Hypothalamus (tissue), 51 donors: ENCODE data around the gene LHX3.

ENCODE experiments used
- DNase-seq, 51 donors: peaks; one replicate each; lab custom pipeline; 2025; lab: John Stamatoyannopoulos, UW

LHX3 gene

DNA sequence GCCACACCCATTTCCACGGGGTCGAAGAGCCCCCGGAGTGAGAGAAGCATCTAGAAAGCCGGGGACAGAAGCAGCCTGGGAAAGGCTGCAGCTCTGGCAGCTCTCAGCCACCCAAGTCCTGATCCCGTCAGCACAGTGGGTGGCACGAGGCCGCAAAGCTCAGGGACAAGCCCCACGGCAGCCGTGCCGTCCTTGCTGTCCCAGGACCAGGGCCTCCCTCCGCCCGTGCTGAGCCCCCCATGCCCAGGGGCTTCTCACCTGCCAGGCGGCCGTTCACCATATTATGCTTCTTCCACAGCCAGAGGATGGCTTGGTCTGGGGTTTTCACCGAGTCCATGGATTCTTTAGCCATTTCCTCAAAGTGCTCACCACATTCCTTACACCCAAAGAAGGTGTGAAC, 6.1 kb upstream of the LHX3 start:
- DNase-seq, result no peak

DNA sequence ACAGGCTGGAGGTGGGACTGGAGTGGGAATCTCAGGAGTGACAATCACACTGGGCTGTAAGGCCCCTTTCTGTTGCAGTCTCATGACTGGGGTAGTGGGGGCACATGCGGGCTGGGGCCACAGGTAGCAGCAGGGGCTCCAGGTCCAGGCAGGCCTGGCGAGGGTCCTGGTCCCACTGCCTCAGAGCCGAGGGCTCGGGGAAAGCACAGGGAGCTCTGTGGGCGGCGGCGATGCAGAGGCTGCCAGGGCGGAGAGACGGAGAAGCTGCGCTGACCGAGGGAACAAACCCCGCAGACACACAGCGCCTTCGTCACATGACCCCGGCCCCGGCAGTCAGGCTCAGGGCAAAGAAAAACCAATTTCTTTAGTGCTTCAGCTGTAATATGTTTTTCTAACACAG, 5.3 kb upstream of the LHX3 start:
- no peak for DNase-seq

DNA sequence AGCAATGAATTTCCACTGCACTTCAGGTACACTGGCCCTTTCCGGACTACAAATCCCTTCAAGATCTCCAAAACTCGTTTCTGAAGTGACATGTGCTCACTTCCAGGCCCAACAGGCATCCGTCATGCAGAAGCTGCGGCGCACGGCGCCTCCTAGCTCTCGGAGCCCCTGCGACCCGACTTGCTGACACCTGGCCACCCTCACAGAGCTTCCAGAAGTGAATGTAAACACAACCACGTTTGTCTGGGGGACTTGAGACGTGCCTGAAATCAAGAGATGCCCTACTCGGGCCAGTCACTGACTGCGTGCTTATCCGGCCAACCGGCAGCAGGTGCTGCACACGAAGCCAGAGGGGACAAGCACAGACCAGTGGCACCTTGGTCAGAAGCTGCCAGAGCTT, 4.9 kb upstream of the LHX3 start:
- DNase-seq, result no peak

DNA sequence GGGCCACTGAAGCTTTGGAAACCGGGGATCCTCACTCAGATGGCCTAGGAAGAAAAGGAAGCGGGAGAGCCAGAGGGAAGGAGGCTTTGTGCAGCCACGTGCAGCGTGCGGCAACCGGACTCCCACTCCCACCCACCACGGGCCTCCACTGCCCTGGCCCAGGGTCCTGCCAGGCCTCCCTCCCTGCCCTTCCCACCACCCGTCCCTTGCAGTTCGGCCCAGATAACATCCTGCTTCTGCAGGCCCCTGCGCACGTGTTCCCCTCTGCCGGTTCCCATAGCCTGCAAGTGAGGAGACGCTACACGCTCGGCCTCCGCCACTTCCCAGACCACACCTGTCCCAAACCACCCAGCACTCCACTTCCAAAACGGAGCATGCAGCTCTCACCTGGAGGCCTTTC, 4.3 kb upstream of the LHX3 start:
- DNase-seq, result no peak

DNA sequence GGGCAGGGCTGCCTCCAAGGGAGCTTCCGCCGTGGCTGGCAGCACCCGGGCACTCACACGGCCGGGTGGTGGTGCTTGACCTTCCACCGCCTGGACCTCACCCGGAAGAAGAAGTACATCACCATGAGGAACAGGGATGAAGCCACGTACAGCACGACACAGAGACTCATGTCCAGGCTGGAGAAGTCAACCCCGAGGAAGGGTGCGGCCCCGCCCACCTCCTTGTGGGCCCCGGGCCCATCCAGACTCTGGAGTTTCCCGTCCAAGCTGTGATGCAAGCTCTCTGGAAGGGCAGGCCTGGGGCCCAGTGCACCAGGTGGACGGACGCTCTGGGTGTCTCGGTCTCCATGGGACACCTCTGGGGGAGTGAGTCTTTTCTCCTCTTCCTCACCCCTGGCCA, 3.7 kb upstream of the LHX3 start:
- DNase-seq, result no peak

DNA sequence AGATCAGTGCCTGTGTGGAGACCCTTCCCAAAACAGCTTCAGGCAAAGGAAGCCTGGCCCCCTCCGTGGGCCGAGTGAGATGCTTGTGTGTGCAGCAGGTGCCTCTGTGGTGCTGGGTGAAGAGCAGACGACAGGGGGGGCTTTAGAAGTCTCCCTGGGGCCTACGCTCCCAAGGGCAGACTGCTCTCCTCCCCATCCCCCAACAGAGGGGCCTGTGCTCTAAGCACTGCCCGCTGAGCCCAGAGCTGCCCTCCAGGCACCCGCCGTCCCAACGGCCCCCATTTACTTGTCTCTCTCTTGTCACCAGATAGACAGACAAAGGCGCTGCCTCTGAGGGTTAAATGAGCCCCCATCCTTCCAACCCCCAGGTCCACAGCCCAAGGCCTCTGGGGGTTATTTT, 2.7 kb upstream of the LHX3 start:
- DNase-seq, result no peak

DNA sequence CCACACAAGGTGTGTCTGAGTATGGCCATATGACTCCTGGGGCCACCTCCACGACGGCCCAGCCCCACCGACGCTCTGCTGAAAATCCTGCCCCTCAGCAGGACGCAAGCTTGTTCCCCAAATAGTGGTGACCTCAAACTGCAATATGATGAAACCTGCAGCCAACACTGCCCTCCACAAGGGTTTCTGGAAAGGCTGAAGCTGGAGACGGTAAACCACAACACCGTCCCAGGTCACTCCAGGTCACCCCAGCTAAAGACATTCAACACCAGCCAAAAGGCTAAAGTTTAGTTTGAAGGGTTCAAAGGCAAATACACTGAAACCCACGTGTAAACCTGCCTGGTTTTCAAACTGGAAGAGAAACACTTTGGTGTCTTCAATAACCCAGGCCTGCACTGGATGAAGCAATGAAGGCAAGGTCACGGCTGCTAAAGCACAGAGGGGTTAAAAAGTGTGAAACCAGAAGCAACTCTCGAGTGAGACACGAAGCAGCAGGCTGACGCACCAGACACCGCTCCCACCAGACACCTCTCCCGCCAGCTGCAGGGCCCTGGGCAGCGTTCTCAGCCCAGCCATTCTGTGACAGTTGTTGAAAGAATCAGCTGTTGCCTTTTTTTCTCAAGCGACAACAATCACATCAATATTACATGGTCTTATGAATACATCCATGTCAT, 1.8 kb upstream of the LHX3 start:
- DNase-seq, result no peak

DNA sequence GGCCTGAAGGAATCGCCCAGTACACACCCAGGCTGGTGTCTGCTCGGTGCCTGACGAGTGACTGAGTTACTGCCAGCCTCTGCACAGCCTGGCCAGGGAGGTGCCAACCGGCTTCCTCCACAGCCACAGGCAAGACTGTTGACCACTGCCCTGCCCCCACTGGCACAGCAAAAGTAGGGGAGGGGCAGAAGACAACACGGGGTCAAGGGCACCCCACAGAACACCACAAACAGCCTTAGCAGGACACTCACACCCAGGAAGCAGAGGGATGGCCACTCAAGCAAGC, 722 bp upstream of the LHX3 start:
- DNase-seq, result no peak

DNA sequence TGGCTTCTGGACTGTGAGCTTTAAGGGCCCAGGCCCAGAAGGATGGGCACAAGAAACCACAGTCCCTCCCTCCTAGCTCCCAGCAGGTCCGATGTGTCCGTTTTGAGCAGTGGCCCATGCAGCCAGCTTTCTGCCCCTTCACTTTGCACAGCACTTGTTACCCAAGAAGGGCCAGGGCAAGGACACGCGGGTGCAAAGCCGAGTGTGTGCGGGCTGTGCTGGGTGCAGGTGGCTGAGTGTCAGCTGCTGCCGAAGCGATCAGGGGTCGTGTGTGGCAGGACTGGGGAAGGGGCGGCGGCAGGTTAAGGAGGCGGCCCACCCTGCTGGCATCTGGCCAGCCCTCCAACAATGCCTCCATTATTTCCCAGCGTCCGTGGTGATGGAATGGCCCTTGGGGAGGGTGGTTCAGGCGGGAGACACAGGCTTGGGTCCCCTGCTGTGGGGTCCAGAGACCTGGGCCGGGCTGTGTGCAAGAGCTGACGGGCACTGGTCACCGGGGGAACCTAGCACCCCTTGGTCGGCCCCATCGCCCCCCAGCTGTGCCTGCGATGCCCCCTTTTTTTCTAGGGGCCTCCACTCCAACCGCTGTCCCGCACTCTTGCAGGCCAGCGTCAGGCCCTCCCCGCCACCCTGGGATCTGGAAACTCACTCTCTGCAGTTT, 653 bp downstream of the LHX3 start:
- DNase-seq, result no peak

DNA sequence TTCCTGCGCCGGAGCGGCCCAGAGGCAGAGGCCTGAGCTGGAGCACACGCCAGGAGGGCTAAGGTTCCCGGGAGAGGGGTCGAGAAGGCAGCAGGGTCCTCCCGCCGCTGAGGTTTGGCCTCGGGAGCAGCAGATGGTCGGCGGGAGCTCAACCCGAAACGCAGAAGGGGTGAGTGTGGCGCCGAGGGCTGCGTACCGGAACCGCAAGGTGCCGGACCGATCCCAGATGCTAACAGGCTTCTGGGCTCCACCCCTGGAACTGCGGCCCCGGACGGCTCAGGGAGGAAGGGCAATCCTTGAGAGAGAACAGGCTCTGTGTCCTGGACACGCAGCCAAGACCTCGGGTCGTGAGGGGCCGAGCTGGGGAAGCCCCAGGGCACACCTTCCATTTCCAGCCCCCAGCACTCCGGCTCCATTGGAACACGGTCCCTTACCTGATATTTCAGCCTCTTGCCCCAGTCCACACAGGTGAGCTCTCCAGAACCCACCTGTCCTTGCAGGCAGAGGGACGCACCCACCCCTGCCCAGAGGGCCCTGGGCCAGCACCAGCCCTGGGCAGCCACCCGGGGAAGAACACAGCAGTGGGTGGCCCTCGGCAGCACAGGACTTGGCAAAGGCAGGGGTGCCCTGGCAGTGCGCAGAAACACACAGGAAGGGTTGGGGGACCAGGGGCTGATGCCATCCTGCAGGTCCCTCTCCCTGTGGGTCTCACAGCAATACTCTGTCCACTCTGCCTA, 1.4 kb downstream of the LHX3 start:
- no peak for DNase-seq

DNA sequence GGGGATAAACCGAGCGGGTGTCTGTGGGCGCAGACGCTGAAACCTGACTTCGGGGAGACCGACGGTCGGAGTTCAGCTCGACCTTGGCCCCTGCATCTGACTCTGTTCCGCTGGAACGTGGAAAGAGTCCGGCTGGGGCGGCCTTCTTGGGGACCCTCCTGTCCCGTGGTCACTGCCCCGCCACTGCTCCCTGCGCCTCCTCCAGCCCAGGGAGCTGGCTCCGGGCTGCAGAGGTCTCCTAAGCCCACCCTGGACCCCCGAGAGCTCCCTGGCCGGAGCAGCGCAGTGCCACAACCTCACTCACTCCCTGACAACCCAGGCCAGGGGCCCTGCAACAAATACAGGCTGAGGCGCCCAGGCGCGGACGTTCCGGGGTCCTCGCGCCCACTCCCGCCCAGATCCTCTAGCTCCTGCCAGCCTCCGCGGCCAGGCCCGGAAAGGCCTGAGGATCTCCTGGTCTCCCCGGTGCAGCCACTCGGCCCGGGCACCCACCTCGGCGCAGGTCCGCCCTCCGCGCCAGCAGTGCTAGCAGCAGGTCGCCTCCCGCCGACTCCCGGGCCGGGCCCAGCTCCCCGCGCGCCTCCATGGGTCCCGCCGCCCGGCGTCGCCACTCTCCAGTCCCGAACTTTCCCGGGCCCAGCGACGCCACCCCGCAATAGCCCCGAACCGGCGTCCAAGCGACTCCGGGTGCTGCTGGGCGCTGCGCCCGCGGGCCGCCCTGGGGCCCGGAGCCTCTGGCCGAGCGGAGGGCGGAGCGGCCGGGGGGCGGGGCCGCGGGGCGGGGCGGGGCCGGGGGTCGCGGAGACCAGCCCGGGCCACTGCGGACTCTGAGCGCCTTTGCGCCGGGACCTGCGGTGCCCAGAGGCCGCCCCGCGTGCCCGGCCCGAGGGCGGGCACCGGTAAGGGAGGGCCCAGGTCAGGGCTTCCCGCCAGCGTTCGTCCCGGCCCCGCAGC, 2.2 kb downstream of the LHX3 start:
- DNase-seq, result no peak

DNA sequence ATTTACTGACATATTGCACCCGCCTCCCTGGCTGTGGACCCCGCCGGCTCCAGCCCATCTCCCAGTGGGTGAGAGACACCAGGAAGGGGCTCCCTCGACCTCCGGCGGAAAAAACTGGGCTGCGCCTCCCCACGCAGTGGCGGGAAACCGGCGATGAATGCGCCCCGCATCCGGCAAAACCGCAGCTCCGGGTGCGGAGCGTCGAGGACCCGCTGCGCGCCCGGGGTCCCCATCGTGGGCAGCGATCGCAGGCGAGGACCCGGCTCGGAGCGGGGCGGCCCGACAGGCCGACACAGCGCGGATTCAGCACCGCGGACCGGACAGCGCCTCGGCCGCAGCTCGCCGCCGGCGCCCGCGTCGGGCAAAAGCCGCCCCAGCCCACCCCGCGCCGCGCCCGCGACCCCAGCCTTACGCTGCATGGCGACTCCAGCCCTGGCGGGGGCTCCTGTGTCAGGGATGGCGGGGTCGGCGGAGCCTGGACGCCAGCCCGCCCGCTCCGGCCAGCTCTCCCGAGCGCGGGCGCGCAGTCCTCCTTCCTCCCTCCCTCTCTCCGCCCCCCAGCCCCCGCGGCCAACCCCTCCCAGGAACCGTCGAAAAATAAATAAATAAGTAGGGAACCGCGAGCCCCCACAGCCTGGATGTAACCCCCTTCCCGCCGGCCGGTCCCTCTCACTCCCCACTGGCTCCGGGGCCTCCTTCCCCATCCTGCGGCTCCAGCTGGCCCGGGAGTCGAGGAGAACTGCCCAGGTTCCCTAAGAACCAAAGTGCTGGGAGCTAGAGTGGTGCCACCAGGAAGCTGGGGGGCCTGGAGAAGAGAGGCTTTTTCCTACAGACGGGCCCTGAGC, 3.1 kb downstream of the LHX3 start:
- DNase-seq, result peak in 2 of 51 donors; percentile 9 to 11

DNA sequence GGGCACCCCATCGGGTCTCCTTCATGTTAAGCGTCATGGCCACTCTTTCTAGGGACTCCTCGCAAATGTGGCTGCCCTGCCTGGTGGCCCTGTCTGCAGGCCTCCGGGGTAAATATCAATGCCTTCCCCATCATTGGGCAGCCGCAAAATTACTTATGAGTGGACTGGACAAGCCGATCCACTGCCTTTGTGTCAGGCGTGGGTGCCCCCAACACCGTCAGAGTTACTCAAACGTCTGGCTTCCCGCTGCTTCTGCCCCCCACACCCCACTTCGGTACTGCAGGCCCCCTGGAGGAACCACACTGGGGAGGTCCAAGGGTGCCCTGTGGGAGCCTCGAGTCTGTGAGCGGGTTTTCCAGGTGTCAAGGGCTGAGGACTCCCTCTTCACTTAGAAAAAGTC, 3.8 kb downstream of the LHX3 start:
- DNase-seq, result no peak

DNA sequence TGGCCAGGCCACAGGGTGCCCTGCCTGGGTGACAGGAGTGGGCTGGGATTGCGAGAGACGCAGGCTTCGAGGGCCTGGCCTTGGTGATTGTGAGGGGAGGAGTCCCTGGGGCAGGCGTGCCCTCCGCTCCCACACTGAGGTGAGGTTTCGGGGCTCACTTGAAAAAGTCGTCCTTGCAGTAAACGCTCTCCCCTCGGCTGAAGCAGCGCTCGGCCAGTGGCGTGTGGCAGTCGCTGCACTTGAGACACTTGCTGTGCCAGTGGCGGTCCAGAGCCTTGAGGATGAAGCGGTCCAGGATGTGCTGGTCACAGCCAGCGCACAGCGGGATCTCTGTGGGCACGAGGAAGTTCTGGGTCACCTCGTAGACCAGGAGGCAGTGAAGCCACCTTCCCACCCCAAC, 4.5 kb downstream of the LHX3 start:
- no peak for DNase-seq

DNA sequence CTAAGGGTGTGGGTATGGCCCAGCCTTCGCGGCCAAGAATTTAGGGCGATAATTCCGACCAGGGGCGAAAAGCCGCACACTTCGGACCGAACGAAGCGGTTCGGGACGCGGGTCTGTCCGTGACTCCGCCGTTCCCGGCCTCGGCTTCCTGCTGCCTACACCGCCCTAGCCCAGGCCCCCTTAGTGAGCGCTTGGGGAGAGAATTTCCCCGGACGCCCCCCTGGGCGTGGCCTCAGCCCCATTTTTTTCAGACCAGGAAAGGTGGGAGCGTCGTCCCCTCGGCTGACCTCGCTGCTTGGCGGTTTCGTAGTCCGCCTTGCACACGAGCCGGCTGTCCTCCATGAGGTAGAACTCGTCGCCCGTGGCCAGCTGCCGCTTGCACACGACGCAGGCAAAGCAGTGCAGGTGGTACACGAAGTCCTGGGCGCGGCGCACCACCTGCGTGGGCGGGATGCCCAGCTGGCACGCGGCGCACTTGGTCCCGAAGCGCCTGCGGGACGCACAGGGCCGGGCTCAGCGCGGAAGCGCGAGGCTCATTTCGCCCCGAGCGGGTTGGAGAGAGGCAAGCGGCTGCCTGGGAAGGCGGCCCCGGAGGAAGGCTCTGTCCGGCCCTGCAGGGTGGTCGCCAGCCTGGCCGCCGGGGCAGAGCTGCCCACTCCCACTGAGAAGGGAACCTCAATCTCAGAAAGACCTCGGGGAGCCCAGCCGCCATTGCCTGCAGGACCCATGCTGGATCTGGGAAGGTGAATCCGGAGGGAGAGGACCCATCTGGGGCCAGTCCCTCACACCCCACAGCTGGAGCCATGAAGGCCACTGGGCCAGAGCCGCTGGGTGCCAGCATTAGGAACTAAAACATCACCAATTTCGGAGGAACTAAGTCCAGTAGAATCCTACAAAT, 5.3 kb downstream of the LHX3 start:
- no peak for DNase-seq

DNA sequence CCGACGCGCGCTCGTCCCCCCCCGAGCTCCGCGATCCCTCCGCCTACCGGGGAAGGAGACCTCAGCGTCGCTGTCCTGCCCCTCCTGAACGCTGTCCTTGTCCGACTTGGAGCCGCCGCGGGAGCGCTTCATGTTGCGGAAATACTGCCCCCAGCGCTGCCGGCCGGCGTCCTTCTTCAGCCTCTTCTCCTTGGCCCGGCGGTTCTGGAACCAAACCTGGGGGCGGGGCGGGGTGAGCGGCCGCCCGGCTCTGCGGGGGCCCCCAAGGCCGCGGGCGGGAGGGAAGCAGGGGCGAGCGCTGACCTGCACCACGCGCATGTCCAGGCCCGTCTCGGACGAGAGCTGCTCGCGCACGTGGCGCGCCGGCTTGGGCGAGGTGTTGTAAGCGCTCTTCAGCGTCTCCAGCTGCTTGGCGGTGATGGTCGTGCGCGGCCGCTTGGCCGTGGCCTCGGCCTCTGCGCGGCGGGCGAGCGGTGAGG, 6.3 kb downstream of the LHX3 start:
- no peak for DNase-seq

DNA sequence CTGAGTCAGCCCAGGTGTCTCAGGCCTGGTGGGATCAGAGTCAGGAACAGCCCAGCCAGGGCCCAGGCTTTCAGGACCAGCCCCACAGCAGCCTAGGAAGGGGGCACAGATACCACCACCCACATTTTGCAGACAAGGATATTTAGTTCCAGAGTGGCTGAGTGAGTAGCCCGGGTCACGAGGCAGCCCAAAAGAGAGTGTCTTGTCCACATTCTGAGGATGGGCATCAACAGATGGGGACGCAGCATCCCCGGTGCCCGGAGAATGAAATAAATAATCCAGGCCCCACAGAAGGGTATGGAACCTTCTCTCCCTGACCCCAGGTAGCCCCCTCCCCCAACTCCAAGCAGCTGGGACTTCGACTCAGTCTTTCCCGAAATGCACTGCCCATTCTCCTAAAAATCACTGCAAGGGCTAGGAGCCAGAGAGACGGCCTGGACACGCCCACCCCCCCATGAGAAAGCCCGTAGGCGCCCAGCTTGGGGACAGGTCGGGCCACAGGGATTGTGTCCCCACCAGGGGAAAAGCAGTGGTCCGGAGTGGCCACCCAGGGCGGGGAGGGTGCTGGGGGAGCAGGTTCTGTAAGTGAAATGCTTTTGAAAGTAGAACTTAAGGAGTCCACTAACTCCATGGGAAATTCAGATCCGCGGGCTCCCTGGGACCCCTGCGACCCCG, 6.9 kb downstream of the LHX3 start:
- DNase-seq, result no peak

DNA sequence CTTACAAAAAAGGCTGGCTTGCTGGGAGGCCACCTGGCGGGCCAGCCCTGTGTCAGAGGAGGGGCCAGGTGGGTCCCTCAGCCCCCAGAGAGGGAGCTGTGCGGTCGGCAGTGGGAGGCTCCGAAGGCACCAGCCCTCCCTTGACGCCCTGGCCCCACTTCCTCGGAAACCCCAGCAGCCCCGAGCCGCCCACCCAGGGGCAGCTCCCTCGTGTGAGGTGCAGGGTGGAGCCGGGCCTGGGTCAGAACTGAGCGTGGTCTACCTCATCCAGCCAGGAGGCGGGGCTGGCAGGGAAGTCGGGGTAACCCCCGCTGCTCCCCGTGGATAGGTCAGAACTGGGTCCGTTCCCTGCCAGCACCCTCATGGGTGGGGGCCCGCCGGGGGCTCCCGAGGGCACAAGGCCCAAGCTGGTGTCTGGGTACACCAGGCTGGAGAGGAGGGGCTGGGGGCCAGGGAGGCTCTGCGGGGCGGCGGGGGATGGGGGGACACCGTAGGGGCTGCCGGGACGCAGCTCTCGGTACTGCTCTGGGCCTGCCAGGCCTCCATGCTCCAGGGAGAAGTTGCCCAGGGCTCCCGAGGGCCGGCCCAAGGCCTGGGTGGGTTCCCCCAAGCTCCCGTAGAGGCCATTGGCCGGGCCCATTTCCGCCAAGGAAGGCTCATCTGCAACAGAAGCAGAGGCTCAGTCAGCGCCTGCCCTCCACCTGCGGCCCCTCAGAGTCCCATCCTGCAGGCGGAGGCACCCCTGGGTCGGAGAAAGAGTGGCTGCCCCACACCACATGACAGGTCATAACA, 7.6 kb downstream of the LHX3 start:
- DNase-seq, result no peak
